Midbrain (tissue), 1 donor: Measurements from ENCODE around the gene ADRA2B.

Experiments used
- DNase-seq: peaks from one replicate; lab custom pipeline; 2025; lab: John Stamatoyannopoulos, UW

Gene ADRA2B

DNA sequence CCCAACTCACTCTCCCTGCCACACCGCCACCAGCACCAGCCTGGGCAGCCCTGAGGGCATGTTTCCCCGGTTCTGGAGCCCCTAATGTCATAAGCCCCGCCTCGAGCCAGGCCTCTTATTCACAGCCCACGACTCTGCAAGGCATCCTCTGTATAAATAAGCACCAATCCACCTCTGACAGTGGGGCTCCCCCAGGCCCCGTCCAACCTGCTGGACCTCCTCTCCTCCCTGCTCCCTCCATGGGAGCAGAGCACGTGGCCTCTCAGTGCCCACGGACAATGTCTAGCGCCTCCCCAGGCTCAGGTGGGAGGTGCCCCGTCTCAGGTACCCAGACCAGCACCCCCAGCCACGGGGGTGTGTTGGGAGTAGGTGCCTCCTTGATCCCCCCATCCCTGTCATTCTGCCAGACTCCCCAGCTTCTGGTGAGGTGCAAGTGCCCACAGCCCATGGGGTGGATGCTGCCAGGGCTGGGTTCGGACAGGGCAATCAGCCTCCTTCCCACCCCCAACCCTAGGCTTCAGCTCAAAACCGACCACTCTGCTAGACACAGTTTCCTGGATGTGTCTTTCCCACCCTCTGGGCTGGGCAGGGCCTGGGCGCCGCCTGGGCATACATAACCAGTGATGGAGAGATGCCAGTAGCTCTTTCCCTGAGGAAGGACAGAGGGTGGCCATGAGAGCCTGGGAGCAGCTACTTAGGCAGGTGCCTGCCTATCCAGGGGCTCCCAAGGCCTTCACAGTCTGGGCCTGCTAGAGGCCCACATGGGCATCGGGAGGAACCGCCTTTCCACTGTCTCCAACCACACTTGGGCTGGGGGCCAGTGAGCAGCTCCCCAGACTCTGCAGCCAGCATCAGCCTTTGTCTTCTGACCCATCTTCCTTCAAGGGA lies 1.6 kb upstream of the ADRA2B start:
- DNase-seq: no peak

DNA sequence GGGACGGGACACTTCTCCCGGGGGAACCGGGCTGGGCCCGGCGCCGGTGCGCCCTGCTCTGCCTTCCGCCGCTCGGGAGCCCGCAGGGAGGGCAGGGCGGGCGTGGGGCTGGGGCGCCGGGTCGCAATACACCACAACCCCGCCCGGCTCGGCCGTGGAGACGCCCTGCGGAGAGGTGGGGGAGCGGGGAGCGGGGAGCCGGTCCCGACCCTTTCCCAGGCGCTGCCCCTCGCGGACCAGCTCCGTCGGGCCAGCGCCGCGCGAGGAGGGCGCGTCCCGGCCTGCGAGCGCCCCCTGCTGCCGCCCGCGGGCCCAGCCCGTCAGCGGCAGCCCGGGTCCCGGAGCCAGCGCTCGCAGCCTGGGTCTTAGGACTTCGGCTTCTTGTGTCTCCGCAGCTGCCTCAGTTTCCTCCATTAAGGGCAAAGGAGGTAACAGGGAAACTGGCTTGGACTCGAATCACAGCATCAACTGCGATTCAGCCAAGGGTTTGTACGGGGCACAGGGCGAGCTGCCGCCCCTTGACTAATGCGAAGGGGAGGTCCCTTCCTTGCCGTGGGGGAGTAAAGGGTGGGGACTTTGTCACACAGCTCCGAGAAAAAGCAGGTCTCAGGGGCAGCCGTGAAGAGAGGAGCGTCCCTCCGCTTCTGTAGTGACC lies 635 bp upstream of the ADRA2B start:
- DNase-seq: peak; percentile 49

DNA sequence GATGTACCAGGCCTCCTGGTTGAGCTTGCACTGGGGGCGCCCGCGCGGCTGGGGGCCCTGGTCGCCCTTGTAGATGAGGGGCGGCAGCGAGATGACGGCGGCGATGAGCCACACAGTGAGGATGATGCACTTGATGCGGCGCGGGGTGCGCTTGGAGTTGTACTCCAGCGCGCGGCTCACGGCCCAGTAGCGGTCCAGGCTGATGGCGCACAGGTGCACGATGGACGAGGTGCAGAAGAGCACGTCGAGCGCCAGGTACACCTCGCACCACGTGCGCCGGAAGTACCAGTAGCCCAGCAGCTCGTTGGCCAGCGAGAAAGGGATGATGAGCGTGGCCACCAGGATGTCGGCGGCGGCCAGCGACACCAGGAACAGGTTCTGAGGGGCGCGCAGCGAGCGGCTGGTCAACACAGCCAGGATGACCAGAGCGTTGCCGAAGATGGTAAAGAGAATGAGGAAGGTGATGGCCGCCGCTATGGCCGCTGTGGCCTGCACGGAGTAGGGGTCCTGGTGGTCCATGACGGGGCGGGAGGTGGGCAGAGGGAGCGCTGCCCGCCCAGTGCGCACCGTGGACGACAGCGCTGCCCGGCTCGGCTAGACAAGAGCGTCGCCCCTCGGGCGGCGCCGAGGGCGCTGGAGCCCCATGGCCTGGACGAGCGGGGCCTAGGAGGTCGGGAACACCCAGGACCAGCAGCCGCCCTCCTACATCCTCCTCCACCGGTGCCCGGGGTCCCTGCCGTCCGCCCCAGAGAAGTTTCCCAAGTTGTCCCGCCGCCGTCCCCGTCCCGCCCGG lies 544 bp downstream of the ADRA2B start:
- no peak for DNase-seq

DNA sequence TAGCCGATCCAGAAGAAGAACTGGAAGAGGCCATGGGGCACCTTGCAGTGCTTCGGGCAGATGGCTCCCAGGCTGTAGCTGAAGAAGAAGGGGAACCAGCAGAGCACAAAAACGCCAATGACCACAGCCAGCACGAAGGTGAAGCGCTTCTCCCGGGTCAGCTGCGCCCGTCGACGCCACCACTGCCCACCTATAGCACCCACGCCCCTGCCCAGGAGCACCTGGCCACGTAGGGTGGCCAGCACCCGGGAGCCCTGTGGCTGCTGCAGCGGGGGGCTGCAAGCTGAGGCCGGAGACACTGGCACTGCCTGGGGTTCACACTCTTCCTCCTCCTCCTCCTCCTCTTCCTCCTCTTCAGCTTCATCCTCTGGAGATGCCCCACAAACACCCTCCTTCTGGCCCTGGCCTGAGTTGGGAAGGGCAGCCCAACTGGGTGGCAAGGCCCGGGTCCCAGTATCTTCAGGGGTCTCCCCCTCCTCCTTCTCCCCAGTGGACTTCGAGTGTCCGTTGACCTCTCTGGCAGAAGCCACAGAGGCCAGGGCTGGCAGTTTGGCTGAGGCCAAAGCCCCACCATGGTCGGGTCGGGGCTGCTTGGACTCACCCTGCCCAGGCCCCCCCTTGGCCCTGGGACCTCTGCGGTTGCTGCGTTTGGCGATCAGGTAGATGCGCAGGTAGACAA lies 1.3 kb downstream of the ADRA2B start:
- DNase-seq: no peak

DNA sequence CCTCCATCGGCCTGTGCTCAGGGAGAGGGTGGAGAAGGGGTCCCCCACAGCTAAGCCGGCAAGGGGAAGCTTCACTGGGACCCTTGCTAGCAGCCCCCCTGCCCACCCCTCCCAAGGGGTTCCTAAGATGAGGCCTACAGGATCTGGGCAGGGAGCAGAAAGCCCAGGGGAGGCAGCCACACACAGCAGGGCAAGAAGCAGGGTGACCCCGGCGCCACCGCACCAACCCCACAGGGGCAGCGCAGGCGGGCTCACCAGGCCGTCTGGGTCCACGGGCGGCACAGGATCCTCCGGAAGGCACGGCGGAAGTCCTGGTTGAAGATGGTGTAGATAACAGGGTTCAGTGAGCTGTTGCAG lies 1.8 kb downstream of the ADRA2B start:
- no peak for DNase-seq

DNA sequence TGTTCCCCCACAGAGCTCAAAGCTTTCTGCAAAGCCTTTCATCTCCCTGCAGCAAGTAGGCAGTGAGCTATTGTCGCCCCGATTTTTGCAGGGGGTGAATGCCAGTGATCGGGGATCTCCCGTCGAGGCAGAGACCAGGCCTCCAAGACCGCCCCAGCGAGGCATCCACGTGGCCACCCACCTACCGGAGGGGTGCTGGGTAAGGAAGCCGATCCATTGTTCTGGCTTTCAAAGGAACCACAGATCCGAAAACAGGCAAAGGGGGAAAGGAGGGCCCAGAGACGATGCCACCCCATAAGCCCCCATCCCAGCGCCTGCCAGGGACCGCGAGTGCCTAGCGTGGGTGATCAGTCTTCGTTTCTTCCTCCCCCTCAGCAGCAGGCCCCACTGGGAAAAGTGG lies 2.4 kb downstream of the ADRA2B start:
- DNase-seq: no peak

DNA sequence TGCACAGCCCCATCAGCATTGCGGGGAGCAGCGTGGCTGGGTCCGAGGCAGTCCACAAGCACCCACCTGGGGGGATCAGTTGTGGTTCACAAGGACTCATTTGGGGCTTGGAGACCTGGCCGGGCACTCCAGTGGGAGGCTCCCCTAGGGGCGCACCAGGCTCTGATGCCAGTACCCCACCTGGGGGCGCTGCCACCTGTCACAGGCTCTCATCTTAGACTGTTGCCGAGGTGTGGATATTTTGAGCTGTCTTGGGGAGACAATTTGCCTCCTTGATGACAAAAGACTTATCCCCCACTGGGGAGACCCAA lies 3.0 kb downstream of the ADRA2B start:
- no peak for DNase-seq

DNA sequence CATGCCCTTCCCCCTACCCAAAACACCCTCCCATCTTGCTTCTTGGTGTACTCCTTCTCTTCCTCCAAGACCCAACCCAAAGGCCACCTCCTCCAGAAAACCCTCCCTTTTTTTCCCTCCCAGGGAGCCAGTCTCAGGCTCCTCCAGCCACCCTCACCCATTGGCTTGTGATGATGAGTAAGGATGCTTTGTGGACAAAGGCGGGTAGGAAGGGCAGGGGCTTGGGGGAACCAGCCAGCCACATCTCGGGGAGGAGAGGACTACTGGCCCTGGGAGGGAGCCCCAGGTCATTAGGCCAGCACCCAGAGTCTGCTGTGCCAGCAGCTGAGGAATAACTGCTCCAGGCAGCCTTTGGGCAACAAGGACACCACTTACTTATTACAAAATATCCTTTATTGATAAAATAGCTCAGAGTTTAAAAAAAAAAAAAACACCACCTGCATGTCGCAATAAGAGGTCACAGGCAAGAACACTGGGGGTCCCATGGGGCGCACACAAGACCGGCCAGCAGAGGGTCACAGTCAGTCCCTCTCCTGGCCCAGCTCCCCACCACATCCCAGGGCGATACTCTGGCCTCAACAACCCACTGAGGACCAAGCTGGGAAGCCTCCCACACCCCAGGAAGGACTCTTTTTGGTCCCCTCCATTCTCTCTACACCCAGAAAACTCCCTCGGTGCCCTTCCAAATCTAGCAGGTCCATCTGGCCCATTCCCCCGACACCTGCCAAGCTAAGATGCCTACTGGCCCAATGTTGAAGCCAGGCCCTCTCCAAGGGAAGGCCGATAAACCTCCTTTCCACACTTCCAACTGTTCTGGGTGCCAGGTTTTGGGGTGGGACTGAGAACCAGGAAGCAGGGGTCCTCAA lies 3.6 kb downstream of the ADRA2B start:
- DNase-seq: no peak

DNA sequence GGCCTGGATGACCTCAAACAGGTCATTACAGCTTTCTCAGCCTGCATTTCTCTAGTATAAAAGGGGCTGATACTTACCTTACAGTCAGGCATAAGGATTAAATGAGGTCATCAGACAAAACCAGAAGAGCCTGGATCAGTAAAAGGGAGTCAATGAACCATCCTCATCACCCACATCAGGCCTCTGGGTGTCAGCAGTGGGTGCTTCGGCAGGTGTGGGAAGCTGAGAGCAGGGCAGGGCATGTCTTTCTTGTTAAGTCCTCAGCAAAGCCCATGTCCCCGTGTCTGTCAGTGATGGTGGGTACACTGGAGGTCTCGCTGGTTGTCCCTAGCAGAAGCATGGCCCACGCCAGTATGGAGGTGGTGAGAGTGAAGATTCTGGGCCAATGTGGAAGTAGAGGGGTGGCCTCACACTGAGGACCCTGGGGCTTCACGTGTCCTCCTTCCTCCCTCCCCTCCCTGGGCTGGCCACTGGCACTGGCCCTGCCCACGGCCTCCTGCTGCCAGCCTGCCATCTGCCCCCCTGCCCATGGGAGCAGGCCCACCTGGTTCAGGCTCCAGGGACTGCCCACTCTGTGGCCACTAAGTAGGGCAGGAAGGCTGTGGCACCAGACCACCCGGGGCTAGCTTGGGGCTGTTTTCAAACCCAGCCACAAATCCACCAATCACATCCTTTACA lies 4.4 kb downstream of the ADRA2B start:
- no peak for DNase-seq

DNA sequence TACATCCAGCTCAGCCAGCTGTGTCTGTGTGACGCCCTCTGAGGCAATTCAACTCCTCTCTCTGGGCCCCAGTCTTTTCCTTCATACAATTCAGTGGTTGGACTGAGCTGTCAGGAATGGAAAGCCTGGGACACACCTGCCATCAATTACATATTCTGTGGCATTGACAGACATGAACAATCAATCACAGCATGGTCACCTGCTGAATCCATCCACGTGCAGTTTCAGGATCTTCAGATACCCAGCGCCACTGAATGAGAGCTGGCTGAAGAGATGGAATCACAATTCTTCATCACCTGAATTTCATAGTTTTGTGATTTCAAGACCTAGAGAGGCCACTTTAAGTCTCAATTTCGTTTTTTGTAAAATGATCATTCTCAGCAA lies 5.1 kb downstream of the ADRA2B start:
- no peak for DNase-seq

DNA sequence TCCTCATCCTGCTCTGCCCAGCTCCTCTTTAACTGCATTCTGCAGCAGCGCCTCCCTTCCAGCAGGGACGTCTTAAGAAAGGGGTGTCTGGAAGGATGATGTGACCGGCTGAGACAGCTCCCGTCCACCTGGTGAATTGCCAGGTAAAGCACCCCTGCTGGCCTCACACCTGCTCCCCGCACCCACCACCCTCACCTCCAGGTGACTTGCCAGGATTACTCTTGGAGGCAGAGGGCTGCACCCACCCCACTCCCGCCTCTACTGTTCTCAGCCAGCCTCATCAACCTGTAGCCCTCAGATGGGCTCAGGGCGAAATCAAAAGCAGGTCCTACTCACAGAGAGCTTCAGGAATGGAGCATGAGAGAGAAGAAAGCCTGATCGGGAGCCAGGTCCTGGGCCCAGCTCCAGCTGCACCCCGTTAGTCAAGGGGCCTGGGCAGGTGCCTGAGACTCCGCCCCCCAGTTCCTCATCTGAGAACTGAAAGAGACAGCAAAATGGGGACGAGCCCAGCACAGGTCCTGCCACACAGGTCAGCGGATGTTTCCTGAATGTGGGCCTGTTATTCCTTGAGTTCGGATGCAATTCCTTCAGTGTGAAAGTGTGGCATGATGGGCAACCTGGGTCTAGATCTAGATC lies 5.6 kb downstream of the ADRA2B start:
- DNase-seq: no peak

DNA sequence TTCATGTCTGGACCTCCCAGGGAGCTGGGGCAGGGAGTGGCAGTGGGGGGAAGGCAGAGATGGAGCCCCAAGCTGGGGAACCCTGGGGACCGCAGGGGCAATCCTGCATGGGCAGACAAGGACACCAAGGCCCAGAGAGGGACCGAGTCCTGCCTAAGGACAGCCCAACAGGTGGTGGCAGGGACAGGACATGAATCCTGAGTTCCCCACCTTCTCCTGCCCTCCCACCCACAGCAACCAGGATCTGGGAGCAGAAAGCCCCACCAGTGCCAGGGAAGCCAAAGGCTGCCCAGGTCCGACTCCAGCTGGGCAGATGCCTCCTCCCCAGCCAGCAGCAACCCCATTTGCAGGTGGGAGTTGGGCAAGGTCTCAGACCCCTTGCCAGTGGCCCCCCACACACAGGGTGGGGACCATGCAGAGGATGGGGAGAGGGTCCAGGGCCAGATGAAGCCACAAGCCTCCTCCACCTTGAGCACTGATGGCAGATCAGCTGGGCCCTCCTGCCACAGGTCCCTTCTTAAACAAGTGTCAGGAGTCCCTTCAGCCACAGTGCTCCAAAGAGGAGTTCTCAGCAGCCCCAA lies 6.3 kb downstream of the ADRA2B start:
- DNase-seq: no peak

DNA sequence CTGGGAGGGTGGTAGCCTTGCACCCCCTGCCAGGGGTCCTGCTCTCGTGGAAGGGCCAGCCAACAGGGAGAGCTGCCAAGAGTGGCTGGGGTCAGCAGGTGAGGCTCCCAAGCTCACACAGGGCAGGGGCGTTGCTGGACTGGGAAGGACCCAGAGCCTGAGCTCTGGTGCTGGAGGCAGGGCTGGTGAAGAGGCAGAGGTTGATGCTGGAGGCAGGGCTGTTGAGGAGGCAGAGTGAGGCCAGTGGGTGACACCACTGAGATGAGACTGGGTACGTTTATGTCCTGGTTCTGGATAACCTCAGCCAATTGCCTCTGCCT lies 7.0 kb downstream of the ADRA2B start:
- no peak for DNase-seq

DNA sequence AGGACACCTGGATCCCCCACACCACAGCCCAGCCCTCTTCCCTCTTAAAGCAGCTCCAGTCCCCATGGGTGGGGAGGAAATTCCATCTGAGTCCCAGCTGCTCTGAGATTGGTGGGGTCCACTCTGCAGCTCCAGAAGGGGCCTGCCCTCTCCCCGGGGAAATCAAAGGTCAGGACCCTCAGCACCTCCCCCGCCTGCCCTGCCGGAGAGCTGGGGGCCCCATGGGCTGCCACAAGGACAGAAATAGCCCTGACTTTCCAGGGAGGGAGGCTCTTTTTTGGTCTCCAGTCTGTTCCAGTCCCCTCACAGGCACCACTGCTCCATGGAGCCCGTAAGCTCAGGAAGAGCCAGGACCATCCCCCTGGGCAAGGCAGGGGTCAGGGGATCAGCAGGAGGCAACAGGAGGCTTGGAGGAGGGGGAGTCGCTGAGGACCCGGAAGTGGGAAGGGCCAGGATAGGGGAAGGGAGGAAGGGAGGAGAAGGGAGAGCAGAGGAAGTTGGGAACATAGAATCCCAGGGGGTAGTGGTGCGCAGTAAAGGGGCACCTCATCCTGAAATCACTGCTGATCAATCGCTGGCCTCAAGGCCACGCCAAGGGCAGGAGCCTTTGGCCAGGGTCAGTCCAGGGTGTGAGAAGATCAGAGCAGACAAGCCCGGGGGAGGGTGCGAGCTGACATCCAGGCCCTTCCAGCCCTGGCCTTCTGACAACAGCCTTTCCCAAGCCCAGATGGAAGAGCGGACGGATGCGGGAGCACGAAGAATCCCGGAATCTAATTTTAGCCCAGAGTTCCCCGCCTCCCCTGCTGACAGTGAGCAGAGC lies 7.6 kb downstream of the ADRA2B start:
- DNase-seq: no peak

DNA sequence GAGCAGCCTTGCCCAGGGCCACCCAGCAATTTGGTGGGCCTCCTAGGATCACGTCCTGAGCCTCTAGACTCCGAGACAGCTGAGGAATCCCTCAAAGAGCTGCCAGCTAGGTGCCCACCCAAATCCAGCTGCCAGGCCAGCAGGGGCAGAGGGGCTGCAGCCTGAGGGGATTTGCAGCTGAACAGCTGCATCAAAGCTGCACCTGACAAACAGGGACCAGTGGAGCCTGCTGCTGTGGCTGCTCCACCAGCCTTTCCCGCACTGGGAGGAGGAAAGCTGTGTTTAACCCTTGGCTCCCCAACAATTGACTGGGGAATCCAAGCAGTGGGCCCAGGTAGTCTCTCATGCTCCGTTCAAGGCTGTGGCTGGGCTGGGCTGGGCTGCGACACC lies 8.2 kb downstream of the ADRA2B start:
- DNase-seq: no peak

DNA sequence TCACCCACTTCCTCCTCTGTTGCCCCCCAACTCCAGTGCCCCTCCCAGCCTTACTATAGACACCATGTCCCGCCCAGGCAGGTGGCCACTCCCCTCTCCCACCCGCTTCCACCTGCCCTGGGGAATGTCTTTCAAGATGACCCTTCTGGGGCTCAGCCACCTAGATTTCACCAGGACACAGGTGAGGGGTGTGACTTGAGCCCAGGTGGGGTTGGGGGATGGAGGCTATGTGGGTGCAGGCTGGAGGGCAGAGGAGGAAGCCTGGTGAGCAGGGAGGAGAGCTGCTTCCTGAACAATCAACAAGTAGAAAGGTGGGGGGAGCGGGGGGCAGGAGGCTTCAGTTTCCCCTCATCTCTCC lies 8.7 kb downstream of the ADRA2B start:
- DNase-seq: no peak

DNA sequence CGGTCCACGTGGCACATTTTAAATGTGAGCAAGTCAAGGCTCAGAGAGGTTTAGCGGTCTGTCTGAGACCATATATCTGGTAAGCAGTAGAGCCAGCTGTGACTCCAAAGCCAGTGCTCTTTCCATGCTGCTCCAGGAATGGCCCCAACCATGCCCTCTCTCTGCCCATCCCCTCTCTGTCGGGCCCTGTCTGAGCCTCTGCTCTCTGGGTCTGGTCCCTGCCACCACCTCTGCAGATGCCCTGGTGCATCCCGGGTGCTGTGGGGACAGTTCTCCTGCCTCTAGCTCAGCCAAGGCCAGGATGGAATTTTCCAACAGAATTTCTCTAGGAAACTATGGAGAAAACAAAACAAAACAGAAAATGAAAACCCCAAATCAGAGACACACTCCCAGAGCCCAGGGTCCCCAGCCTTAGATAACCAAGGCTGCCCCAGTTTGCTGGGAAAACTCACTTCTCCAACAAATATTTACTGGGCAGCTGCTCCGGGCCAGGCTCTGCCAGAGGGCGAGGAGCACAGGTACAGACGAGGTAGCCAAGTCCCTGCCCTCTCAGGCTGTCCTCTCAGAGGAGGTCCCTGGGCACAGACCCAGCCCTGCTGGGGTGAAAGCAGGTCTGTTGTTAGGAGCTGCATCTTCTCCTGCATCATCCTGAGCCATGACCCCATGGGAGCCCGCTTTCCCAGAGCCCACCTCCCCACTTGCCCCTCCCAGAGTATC lies 9.2 kb downstream of the ADRA2B start:
- no peak for DNase-seq

DNA sequence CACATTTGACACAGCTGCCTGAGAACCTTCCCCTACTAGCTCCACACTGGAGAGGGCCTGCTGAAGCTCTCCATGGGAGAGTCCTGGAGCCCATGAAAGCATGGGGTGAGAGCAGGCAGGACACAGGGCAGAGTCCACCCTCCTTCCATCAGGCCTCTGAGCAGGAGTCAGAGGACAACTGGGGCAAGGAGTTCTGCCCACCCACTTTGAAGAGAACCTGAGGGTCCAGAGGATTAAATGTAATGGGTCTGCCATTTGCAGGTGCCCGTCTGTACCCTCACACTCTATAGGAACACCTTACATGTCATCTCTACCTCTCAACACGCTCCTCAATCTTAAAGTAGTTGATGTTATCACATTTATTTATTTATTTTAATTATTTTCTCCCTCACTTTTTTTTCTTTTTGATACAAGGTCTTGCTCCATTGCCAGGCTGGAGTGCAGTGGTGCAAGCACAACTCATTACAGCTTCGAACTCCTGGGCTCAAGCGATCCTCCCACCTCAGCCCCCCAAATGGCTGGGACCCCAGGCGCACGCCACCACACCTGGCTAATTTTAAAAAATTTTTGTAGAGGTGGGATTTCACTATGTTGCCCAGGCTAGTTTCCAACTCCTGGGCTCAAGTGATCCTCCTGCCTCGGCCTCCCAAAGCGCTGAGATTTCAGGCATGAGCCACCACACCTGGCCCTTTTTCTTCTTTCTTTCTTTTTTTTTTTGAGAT lies 10.2 kb downstream of the ADRA2B start:
- DNase-seq: no peak
